ENCODE measurements around the gene ABCC11. TPM values are rescaled to one million over a fixed set of nuclear protein-coding genes. Genes with fewer than 3 reads are reported as not detected.

Gene ABCC11
- total RNA-seq, 1 donor from 2014 or later, result not detected

DNA sequence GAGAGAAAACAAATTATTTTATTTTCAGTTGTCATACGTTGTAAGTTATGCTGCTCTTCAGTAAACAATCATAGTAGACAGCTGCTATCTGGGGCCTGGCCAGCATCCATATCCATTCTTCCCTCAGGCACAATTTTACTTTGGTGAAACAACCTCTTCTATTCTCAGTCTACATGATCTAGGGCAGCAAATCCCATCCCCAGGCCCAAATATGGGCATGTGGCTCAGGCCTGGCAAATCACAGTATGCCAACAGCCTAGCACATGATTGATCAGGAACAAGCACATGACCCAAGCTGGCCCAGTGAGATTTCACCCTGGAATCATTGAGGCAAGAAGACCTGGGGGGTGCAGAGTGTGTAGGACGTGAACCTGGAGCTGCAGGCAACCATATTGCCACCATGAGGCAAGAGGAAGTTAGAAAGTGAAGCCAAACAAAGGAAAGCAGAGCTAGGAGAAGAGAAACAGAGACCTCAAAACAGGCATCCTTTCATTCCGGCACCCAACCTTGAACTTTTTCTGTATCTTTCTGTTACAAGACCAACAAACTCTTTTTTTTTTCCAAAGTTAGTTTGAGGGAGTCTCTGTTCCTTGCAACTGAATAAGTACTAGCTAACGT is 81.3 kb downstream of the ABCC11 start:
- no peaks in the 10 kb centered on the region for H3K27me3 ChIP-seq
- TF ChIP-seq EZH2phosphoT487 (IDR thresholded peaks at IDR 0.05) (no peak), EZH2 (IDR thresholded peaks at IDR 0.05) (no peak)
- TF ChIP-seq, protein P1, sequence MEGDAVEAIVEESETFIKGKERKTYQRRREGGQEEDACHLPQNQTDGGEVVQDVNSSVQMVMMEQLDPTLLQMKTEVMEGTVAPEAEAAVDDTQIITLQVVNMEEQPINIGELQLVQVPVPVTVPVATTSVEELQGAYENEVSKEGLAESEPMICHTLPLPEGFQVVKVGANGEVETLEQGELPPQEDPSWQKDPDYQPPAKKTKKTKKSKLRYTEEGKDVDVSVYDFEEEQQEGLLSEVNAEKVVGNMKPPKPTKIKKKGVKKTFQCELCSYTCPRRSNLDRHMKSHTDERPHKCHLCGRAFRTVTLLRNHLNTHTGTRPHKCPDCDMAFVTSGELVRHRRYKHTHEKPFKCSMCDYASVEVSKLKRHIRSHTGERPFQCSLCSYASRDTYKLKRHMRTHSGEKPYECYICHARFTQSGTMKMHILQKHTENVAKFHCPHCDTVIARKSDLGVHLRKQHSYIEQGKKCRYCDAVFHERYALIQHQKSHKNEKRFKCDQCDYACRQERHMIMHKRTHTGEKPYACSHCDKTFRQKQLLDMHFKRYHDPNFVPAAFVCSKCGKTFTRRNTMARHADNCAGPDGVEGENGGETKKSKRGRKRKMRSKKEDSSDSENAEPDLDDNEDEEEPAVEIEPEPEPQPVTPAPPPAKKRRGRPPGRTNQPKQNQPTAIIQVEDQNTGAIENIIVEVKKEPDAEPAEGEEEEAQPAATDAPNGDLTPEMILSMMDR (IDR thresholded peaks at IDR 0.05), result no peak
- no peaks in the 10 kb centered on the region for H3F3A ChIP-seq (ENCODE audit: low read depth)
- Mint-ChIP-seq H3K4me3 (no peak overlapping the region), H3K27ac (peak overlapping the region; percentile 37), H3K27me3 (ENCODE audit: insufficient read depth, low read depth) (no peaks in the 10 kb centered on the region), H3K9me3 (no peaks in the 10 kb centered on the region), H3K36me3 (no peaks in the 10 kb centered on the region), H3K4me1 (peaks cover 17% of the 10 kb centered on the region)
- no peaks in the 10 kb centered on the region for H3K79me2 ChIP-seq (ENCODE audit: low read depth)
- H3K27ac ChIP-seq, result no peak overlapping the region
- no peak overlapping the region for H3K9ac ChIP-seq
- no peak overlapping the region for H3K4me3 ChIP-seq
- no peak overlapping the region for H3K4me2 ChIP-seq
- no peak overlapping the region for H2AFZ ChIP-seq (replicated peaks)
- no peaks in the 10 kb centered on the region for H3K36me3 ChIP-seq
- no peak for DNase-seq (ENCODE audit: low spot score)
- H4K20me1 ChIP-seq (ENCODE audit: low read depth), result no peaks in the 10 kb centered on the region
- no peaks in the 10 kb centered on the region for H3K4me1 ChIP-seq
- H3K9me3 ChIP-seq (ENCODE audit: low read depth), result no peaks in the 10 kb centered on the region

DNA sequence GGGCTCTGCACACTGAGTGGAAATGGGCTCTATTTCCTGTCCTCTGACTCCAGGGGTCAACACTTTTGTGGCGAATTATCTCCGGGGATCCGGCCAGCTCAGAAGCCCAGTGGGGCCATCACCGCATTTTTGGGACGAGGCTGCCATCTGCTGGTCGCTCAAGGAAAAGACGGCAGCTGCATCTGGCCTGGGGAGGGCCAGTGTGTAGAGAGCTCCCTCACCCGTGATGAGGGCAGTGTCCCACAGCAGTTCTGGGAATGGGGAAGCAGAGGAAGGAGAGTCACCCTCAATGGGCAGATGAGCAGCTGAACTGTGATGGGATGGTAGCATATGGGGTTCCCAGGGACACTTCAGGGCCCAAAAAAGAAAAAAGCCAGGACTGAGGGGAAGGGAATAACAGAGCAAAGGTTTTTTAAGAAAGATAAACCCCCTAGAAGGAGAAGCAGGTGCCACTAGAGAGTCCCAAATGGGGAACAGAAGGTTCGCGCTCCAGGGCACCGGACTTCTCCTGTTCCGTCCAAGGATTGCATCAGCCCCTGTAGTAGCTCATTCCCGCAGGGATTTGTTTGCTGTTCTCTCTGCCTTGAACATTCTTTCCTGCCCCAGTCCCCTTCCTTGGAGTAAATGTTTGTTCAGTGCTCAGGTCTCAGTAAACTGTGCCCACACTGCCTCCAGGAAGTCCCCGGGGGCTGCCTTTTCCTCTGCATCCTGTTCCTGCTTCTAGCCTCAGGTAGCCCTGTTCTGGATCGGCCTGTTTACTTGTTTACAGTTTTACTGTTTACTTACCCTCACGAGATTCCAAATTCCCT is 82.2 kb downstream of the ABCC11 start:
- Histone ChIP-seq H3K27me3 (no peaks in the 10 kb centered on the region), H3K9ac (no peak overlapping the region), H3K4me1 (no peaks in the 10 kb centered on the region), H3K4me2 (no peak overlapping the region), H3K36me3 (no peaks in the 10 kb centered on the region), H3K27ac (no peak overlapping the region), H4K20me1 (ENCODE audit: low read depth) (no peaks in the 10 kb centered on the region), H3K79me2 (ENCODE audit: low read depth) (no peaks in the 10 kb centered on the region), H2AFZ (replicated peaks) (peak overlapping the region; percentile 60), H3K4me3 (no peak overlapping the region), H3F3A (ENCODE audit: low read depth) (no peaks in the 10 kb centered on the region), H3K9me3 (ENCODE audit: low read depth) (no peaks in the 10 kb centered on the region)
- DNase-seq (ENCODE audit: low spot score), result peak; percentile 79
- no peaks in the 10 kb centered on the region for H3K9me3 Mint-ChIP-seq
- H3K4me1 Mint-ChIP-seq, result peaks cover 18% of the 10 kb centered on the region
- H3K4me3 Mint-ChIP-seq, result peak overlapping the region; percentile 48
- no peaks in the 10 kb centered on the region for H3K27me3 Mint-ChIP-seq (ENCODE audit: insufficient read depth, low read depth)
- peak overlapping the region; percentile 61 for H3K27ac Mint-ChIP-seq
- TF ChIP-seq EZH2phosphoT487 (IDR thresholded peaks at IDR 0.05), result no peak
- TF ChIP-seq, protein P1 (IDR thresholded peaks at IDR 0.05), result peak; percentile 92
- H3K36me3 Mint-ChIP-seq, result no peaks in the 10 kb centered on the region

DNA sequence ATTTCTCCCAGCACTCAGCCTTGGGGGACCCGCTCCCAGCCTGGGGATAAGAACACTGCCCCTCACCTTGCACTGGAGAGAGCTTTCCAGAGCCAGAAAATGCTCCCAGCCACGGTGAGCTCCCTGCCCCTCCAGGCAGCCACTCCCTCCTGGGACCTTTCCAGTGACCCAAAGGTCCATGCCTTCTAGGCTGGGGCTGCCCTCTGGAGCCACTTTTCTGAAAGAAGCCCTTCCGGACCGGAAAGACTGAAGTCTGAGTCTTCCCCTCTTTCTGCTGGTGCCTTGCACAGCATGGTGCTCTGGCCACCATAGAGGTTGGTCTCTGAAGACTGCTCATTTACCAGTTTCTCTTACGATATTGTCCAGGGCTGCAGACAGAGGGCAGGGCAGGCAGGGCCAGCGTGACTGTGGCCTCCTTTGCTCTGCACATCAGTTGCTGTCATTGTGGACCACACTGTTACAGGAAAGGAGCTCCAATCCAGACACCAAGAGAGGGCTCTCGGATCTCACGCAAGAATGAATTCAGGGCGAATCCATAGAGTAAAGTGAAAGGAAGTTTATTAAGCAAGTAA is 84.4 kb downstream of the ABCC11 start:
- H3K27ac ChIP-seq, result no peak overlapping the region
- H2AFZ ChIP-seq (replicated peaks), result no peak overlapping the region
- Mint-ChIP-seq H3K27ac (no peak overlapping the region), H3K27me3 (ENCODE audit: insufficient read depth, low read depth) (peaks cover 5% of the 10 kb centered on the region), H3K36me3 (no peaks in the 10 kb centered on the region), H3K4me1 (peaks cover 18% of the 10 kb centered on the region), H3K4me3 (peak overlapping the region; percentile 64), H3K9me3 (no peaks in the 10 kb centered on the region)
- H3K4me1 ChIP-seq, result no peaks in the 10 kb centered on the region
- no peaks in the 10 kb centered on the region for H3K36me3 ChIP-seq
- H3K9me3 ChIP-seq (ENCODE audit: low read depth), result no peaks in the 10 kb centered on the region
- H3K9ac ChIP-seq, result no peak overlapping the region
- TF ChIP-seq, protein P1 (IDR thresholded peaks at IDR 0.05), result no peak
- TF ChIP-seq EZH2 (IDR thresholded peaks at IDR 0.05) (no peak), EZH2phosphoT487 (IDR thresholded peaks at IDR 0.05) (no peak)
- H3K4me2 ChIP-seq, result no peak overlapping the region
- no peaks in the 10 kb centered on the region for H3K79me2 ChIP-seq (ENCODE audit: low read depth)
- H3K4me3 ChIP-seq, result no peak overlapping the region
- H3F3A ChIP-seq (ENCODE audit: low read depth), result no peaks in the 10 kb centered on the region
- H4K20me1 ChIP-seq (ENCODE audit: low read depth), result no peaks in the 10 kb centered on the region
- no peaks in the 10 kb centered on the region for H3K27me3 ChIP-seq
- DNase-seq (ENCODE audit: low spot score), result no peak

Data from neural progenitor cell (in vitro differentiated cells).